WI38 (cell line): Measurements from ENCODE around the gene CMC2.

ENCODE experiments used
- H3K4me3 ChIP-seq: 2 replicates; pipeline ENCODE4 v1.5.1; 2011; ENCODE audit warnings: low read depth, mild to moderate bottlenecking, control low read depth, low read length
- TF ChIP-seq, protein P1 (sequence below): IDR thresholded peaks from 2 replicates; pipeline ENCODE4 v1.5.1; 2012; ENCODE audit warnings: low read depth, mild to moderate bottlenecking, control low read depth, low read length

The CMC2 gene

DNA sequence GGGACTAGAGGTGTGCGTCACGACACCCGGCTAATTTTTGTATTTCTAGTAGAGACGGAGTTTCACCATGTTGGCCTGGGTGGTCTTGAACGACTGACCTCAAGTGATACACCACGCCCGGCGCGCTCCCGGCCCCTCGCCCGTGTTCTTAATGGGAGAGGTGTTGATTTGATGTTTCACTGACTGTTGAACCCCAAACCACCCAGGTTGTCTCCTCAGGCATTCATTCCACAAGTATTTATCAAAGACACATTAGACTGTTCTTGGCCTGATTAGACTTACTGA, 1.8 kb upstream of the CMC2 start:
- peak overlapping the region; percentile 88 for H3K4me3 ChIP-seq
- TF ChIP-seq, protein P1, sequence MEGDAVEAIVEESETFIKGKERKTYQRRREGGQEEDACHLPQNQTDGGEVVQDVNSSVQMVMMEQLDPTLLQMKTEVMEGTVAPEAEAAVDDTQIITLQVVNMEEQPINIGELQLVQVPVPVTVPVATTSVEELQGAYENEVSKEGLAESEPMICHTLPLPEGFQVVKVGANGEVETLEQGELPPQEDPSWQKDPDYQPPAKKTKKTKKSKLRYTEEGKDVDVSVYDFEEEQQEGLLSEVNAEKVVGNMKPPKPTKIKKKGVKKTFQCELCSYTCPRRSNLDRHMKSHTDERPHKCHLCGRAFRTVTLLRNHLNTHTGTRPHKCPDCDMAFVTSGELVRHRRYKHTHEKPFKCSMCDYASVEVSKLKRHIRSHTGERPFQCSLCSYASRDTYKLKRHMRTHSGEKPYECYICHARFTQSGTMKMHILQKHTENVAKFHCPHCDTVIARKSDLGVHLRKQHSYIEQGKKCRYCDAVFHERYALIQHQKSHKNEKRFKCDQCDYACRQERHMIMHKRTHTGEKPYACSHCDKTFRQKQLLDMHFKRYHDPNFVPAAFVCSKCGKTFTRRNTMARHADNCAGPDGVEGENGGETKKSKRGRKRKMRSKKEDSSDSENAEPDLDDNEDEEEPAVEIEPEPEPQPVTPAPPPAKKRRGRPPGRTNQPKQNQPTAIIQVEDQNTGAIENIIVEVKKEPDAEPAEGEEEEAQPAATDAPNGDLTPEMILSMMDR, result no peak

DNA sequence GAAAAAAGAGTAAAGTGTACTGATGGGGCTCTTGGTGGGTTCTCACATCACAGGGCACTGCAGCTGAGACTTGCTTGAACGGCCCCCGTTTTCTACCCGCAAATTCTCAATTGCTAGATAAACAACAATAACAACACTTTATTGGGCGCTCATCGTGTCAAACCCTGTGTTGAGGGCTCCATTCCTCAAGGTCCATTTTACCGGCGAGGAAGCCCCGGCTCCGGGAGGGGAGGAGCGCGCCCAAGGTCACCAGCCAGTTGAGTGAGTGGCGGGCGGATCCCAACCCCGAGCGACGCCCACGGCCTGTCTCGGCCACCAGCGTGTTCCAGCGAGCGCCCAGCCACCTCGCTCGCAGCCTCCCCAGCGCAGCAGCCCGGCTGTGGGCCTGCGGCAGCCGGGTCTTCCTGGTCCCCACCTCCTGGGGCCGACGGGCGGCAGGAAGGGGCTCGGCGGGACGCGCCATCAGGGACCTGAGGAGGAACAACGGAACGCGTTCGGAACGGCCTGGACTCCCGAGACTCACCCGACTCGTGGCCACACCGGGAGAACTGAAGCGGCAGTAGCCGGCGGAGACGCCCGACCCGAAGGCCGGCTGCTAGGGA, 373 bp downstream of the CMC2 start:
- peak overlapping the region; percentile 88 for H3K4me3 ChIP-seq
- TF ChIP-seq, protein P1, result no peak

DNA sequence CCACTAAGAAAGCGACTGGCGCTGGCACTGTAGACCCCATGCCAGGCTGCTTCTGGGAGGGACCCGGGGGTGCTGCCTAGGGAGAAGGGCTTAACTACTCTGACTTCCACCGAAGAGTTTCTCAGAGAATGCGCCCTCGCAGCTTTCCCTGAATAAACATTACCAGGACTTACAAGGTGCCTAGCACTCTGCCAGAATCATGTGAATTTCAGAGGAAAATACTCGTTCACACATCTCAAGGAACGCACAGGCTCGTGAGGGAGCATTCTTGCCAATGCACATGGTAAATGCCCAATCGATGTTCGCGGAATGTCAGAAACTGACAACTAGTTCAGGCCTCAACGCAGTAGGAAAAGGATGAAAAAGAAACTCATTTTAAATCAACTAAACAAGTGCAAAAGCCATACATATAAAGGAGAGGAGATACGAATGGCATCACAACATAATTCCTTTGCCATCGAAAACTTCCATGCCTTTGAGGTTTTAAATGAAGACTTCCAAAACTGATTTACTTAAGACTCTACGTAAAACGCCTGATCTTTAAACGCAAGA, 999 bp downstream of the CMC2 start:
- peak overlapping the region; percentile 88 for H3K4me3 ChIP-seq
- TF ChIP-seq, protein P1, result no peak

DNA sequence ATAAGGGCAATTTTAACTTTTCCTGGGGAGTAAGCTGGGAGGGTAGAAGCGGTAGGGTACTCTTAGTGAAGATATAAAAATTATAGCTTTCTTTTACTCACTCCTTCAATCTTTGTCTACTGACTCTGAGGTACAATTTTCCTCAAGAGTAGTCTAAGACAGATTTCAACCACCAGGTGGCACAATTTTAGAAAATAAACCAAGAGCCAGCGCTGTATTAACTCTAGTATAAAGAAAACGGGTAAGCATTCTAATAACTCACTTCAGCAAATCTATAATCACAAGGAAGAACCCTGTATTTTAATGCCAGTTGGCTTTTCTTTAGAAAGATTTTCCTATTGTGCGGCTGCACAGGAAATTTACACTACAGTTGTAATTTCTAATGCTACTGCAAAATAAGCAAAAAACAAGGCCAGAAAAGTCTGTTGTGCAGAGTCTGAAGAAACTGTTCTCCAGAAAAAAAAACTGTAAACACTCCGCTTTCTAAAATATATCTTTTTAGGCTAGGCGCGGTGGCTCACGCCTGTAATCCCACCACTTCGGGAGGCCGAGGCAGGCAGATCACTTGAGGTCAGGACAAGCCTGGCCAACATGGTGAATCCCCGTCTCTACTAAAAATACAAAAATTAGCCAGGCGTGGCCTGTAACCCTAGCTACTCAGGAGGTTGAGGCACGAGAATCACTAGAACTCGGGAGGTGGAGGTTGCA, 1.9 kb downstream of the CMC2 start:
- TF ChIP-seq, protein P1, result peak; percentile 42; the same call in 1 of the 2 replicates
- peak overlapping the region; percentile 11; the same call in 1 of the 2 replicates for H3K4me3 ChIP-seq

DNA sequence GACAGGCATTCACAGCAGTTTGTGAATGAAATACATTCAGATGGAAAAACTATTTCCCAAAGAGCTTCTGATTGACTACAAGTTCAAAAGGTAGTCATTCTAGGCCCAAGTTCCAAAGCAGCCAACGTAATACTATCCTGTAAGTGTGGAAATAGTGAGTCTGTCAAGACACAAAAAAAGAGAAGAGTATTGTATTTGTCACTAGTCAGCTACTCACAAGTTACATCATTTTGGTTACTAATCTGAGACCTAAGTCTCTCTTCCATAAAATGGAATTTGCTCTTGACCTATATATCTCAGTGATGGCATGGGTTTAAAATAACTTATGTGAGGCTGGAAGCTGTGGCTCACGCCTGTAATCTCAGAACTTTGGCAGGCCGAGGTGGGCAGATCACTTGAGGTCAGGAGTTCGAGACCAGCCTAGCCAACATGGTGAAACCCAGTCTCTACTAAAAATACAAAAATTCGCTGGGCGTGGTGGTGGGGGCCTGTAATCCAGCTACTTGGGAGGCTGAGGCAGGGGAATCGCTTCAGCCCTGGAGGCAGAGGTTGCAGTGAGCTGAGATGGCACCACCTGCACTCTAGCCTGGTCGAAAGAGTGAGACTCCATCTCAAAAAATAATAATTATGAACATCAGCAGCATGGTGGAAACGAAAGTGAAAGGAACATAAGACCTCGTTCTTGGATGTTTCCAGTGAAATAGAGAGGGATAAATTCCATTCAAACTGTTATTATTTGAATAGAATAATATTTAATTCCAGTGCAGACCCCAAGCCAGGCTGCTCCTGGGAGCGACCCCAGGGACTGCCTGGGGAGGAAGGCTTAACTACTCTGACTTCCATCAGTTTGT, 2.9 kb downstream of the CMC2 start:
- H3K4me3 ChIP-seq, result no peak overlapping the region
- TF ChIP-seq, protein P1, result no peak

DNA sequence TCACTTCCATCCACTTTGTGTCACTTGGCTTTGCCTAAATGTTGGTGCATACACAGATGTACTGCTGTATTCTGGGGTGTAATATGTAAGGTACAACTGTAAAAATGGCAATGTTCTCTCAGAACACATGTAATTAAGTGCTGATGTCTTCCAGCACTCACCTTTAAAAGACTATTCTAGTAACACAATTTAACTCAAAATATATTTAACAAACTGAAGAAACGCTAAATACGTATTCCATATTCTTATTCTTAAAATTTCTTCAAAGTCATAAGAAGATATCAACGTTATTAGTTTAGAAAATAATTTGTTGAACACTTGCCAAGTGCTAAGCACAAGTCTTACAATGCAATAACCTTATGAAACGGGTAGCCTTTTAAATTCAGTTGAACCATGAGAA, 3.6 kb downstream of the CMC2 start:
- TF ChIP-seq, protein P1, result no peak
- H3K4me3 ChIP-seq, result no peak overlapping the region
